Transverse colon (tissue), 3 donors: ENCODE results near the gene ATG2B.

Source experiments
- POLR2A ChIP-seq: fragments of 450-650 bp; IDR thresholded peaks from one replicate; pipeline ENCODE4 v1.6.1; 2016; ENCODE audit warnings: antibody characterized with exemption, mild to moderate bottlenecking, moderate library complexity
- TF ChIP-seq, protein P1 (sequence below), 5 experiments: fragments of 200-600 bp in 3 of 5; fragments of 450-650 bp in 2 of 5; sonication (generic) in 3 of 5; IDR thresholded peaks; 1 replicate in 2 of 5; 2 replicates in 3 of 5; pipeline ENCODE4 v1.5.1; 2016 to 2017; ENCODE audit warnings: antibody characterized with exemption in 5 of 5, inconsistent platforms in 3 of 5, mild to moderate bottlenecking in 2 of 5, moderate library complexity in 1 of 5

DNA sequence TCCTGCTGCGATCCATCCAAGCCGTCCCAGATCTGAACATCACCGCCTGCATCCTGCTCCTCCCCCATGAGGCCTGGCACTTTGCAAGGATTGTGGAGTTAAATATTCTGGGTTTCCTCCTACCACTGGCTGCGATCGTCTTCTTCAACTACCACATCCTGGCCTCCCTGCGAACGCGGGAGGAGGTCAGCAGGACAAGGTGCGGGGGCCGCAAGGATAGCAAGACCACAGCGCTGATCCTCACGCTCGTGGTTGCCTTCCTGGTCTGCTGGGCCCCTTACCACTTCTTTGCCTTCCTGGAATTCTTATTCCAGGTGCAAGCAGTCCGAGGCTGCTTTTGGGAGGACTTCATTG, 99.0 kb downstream of the ATG2B start:
- TF ChIP-seq, protein P1, sequence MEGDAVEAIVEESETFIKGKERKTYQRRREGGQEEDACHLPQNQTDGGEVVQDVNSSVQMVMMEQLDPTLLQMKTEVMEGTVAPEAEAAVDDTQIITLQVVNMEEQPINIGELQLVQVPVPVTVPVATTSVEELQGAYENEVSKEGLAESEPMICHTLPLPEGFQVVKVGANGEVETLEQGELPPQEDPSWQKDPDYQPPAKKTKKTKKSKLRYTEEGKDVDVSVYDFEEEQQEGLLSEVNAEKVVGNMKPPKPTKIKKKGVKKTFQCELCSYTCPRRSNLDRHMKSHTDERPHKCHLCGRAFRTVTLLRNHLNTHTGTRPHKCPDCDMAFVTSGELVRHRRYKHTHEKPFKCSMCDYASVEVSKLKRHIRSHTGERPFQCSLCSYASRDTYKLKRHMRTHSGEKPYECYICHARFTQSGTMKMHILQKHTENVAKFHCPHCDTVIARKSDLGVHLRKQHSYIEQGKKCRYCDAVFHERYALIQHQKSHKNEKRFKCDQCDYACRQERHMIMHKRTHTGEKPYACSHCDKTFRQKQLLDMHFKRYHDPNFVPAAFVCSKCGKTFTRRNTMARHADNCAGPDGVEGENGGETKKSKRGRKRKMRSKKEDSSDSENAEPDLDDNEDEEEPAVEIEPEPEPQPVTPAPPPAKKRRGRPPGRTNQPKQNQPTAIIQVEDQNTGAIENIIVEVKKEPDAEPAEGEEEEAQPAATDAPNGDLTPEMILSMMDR (IDR thresholded peaks at IDR 0.05) = no peak
- no peak for TF ChIP-seq POLR2A
